Measurements from ENCODE around the gene ARAP2.

Gene ARAP2

GRCh38 chr4:36244257-36245082, at the start of gene ARAP2:
Gene ARAP2, minus strand, starts transcription at chr4:36244514. Its CDS starts 15,028 bp downstream, at chr4:36229486.
- peak; percentile 77 for DNase-seq

GRCh38 chr4:36292556-36293188, 48.4 kb upstream of the ARAP2 start:
- DNase-seq = no peak

- DNase-seq = no peak
These were observed 46.3 kb upstream of the ARAP2 start for GRCh38 chr4:36290641-36291040.

GRCh38 chr4:36288731-36289426, 44.6 kb upstream of the ARAP2 start:
- DNase-seq = no peak

- DNase-seq = no peak
These were observed 42.2 kb upstream of the ARAP2 start for GRCh38 chr4:36286481-36286871.

- peak; percentile 54 for DNase-seq
These were observed 41.6 kb upstream of the ARAP2 start for GRCh38 chr4:36285784-36286480.

GRCh38 chr4:36283912-36284465, 39.7 kb upstream of the ARAP2 start:
- no peak for DNase-seq

- DNase-seq = no peak
These were observed 38.3 kb upstream of the ARAP2 start for GRCh38 chr4:36282503-36283030.

- DNase-seq = no peak
These were observed 37.2 kb upstream of the ARAP2 start, which contains the start of gene DTHD1 for GRCh38 chr4:36281384-36282106. Gene DTHD1, plus strand, starts transcription at chr4:36281616. Its CDS starts 143 bp downstream, at chr4:36281759.

- no peak for DNase-seq
These were observed 36.2 kb upstream of the ARAP2 start for GRCh38 chr4:36280555-36280954.

GRCh38 chr4:36278789-36279188, 34.5 kb upstream of the ARAP2 start:
- DNase-seq = no peak

- DNase-seq = no peak
These were observed 33.2 kb upstream of the ARAP2 start for GRCh38 chr4:36277533-36277932.

GRCh38 chr4:36274158-36274557, 29.8 kb upstream of the ARAP2 start:
- no peak for DNase-seq

GRCh38 chr4:36273276-36273675, 29.0 kb upstream of the ARAP2 start:
- DNase-seq = no peak

- no peak for DNase-seq
These were observed 25.3 kb upstream of the ARAP2 start for GRCh38 chr4:36269533-36270173.

- no peak for DNase-seq
These were observed 24.8 kb upstream of the ARAP2 start for GRCh38 chr4:36269101-36269500.

GRCh38 chr4:36267486-36268268, 23.4 kb upstream of the ARAP2 start:
- no peak for DNase-seq

- DNase-seq = no peak
These were observed 20.0 kb upstream of the ARAP2 start for GRCh38 chr4:36264207-36264826.

- DNase-seq = no peak
These were observed 16.4 kb upstream of the ARAP2 start for GRCh38 chr4:36260731-36261130.

GRCh38 chr4:36256398-36256891, 12.1 kb upstream of the ARAP2 start:
- no peak for DNase-seq

Measured in stimulated activated CD8-positive, alpha-beta memory T cell treated with anti-CD3 and anti-CD28 coated beads, Interleukin-4, amount 100 ng/mL, for 48 hours (primary cell).